Measurements from ENCODE around the gene CBLN3.

DNA sequence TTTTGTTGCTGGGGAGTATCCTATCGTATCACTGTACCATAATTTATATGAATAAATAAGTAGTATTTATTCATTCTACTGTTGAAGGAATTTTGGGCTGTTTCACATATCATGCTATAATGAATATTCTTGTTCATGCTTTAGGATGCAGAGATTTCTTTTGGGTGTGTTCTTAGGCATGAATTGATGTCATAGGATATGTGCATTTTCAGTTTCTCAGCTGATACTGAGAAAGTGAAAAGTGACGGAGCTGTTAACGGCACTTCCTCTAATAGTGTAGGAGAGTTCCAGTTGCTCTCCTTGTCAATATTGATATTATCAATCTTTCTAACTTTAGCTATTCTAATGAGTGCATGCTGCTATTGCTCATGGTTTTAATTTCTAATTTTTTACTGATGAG lies 36.3 kb upstream of the CBLN3 start:
- no peak for TF ChIP-seq ATF2 (CRISPR knock-in tag; IDR thresholded peaks at IDR 0.05; ENCODE audit: borderline replicate concordance, low read depth)
- TF ChIP-seq CTCF (IDR thresholded peaks at IDR 0.05) = no peak
- no peak for TF ChIP-seq CREM (CRISPR knock-in tag; IDR thresholded peaks at IDR 0.05)
- no peak for TF ChIP-seq USF1 (CRISPR knock-in tag; IDR thresholded peaks at IDR 0.05)
- TF ChIP-seq KAT7 (CRISPR knock-in tag; IDR thresholded peaks at IDR 0.05; ENCODE audit: borderline replicate concordance) = no peak
- TF ChIP-seq, protein P1, sequence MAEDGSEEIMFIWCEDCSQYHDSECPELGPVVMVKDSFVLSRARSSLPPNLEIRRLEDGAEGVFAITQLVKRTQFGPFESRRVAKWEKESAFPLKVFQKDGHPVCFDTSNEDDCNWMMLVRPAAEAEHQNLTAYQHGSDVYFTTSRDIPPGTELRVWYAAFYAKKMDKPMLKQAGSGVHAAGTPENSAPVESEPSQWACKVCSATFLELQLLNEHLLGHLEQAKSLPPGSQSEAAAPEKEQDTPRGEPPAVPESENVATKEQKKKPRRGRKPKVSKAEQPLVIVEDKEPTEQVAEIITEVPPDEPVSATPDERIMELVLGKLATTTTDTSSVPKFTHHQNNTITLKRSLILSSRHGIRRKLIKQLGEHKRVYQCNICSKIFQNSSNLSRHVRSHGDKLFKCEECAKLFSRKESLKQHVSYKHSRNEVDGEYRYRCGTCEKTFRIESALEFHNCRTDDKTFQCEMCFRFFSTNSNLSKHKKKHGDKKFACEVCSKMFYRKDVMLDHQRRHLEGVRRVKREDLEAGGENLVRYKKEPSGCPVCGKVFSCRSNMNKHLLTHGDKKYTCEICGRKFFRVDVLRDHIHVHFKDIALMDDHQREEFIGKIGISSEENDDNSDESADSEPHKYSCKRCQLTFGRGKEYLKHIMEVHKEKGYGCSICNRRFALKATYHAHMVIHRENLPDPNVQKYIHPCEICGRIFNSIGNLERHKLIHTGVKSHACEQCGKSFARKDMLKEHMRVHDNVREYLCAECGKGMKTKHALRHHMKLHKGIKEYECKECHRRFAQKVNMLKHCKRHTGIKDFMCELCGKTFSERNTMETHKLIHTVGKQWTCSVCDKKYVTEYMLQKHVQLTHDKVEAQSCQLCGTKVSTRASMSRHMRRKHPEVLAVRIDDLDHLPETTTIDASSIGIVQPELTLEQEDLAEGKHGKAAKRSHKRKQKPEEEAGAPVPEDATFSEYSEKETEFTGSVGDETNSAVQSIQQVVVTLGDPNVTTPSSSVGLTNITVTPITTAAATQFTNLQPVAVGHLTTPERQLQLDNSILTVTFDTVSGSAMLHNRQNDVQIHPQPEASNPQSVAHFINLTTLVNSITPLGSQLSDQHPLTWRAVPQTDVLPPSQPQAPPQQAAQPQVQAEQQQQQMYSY (CRISPR knock-in tag; IDR thresholded peaks at IDR 0.05) = no peak
- TF ChIP-seq, protein P2, sequence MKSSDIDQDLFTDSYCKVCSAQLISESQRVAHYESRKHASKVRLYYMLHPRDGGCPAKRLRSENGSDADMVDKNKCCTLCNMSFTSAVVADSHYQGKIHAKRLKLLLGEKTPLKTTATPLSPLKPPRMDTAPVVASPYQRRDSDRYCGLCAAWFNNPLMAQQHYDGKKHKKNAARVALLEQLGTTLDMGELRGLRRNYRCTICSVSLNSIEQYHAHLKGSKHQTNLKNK (CRISPR knock-in tag; IDR thresholded peaks at IDR 0.05) = no peak
- TF ChIP-seq JUN (CRISPR knock-in tag; IDR thresholded peaks at IDR 0.05) = no peak
- TF ChIP-seq MYBL2 (CRISPR knock-in tag; IDR thresholded peaks at IDR 0.05) = no peak
- TF ChIP-seq SMAD4 (CRISPR knock-in tag; IDR thresholded peaks at IDR 0.05) = no peak
- TF ChIP-seq, protein P3, sequence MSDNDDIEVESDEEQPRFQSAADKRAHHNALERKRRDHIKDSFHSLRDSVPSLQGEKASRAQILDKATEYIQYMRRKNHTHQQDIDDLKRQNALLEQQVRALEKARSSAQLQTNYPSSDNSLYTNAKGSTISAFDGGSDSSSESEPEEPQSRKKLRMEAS (CRISPR knock-in tag; IDR thresholded peaks at IDR 0.05) = no peak
- no peak for TF ChIP-seq NFE2L1 (CRISPR knock-in tag; IDR thresholded peaks at IDR 0.05)
